Panc1 (cell line): ENCODE results near the gene SECTM1. TPM values are rescaled to one million over a fixed set of nuclear protein-coding genes. Genes with fewer than 3 reads are reported as not detected.

Experiments used
- ATAC-seq: fragments of 200-7000 bp; cut with Tn5 transposase; 2 replicates; pipeline ENCODE4 v1.9.1; 2020; ENCODE audit warnings: mild to moderate bottlenecking, moderate library complexity
- BruUV-seq: library from RNA; stranded (reverse); fragments of 400-500 nt; replicated peaks from 2 replicates; lab custom pipeline; 2021; lab: Mats Ljungman, UMichigan
- CTCF ChIA-PET: fragments of 300-600 bp; sonication (Branson Sonifier 250); formaldehyde crosslinking; loops from one replicate; lab custom pipeline; 2022; ENCODE audit warnings: antibody characterized with exemption; lab: Charles Lee
- POLR2A ChIA-PET: fragments of 300-600 bp; sonication (Branson Sonifier 250); formaldehyde crosslinking; loops from one replicate; lab custom pipeline; 2022; ENCODE audit warnings: antibody characterized with exemption; lab: Charles Lee
- DNase-seq: peaks from one replicate; pipeline ENCODE4 v3.0.0-alpha.2; 2010; ENCODE audit warnings: low read depth, low spot score
- H3K27ac ChIP-seq: 2 replicates; pipeline ENCODE4 v1.5.1; 2011; ENCODE audit warnings: mild to moderate bottlenecking, low read length, inconsistent platforms
- H3K27me3 ChIP-seq: fragments of 200-500 bp; sonication (Bioruptor generic); 2 replicates; pipeline ENCODE4 v1.6.0; 2014; ENCODE audit warnings: low read length, inconsistent platforms; ENCODE audit not compliant: control insufficient read depth, insufficient read depth
- H3K36me3 ChIP-seq: fragments of 200-500 bp; sonication (Bioruptor generic); 2 replicates; pipeline ENCODE4 v1.5.1; 2014; ENCODE audit warnings: inconsistent platforms, mild to moderate bottlenecking, low read length, moderate library complexity; ENCODE audit not compliant: control insufficient read depth, insufficient read depth
- H3K4me1 ChIP-seq: 2 replicates; pipeline ENCODE4 v1.5.1; 2011; ENCODE audit warnings: inconsistent platforms, mild to moderate bottlenecking, low read length, moderate library complexity; ENCODE audit not compliant: control insufficient read depth, insufficient read depth
- H3K4me3 ChIP-seq, 2 experiments: 2 replicates each; pipeline ENCODE4 v1.5.1; 2011 to 2012; ENCODE audit warnings: low read depth in 2 of 2, low read length in 2 of 2, mild to moderate bottlenecking in 2 of 2, inconsistent platforms in 1 of 2, moderate library complexity in 1 of 2
- H3K9me3 ChIP-seq: fragments of 200-500 bp; sonication (Bioruptor generic); 2 replicates; pipeline ENCODE4 v1.5.1; 2014; ENCODE audit warnings: low read depth, mild to moderate bottlenecking, inconsistent platforms, low read length, moderate library complexity; ENCODE audit not compliant: control insufficient read depth, insufficient read depth
- POLR2AphosphoS5 ChIP-seq: IDR thresholded peaks from 2 replicates; pipeline ENCODE4 v1.6.1; 2012; ENCODE audit warnings: mild to moderate bottlenecking, low read depth, low read length, moderate library complexity
- SIN3A ChIP-seq: IDR thresholded peaks from 2 replicates; pipeline ENCODE4 v1.6.1; 2012; ENCODE audit warnings: low read depth, mild to moderate bottlenecking, low read length, moderate library complexity, borderline replicate concordance; ENCODE audit not compliant: insufficient read depth
- TCF7L2 ChIP-seq: IDR thresholded peaks from 2 replicates; pipeline ENCODE4 v1.6.1; 2011; ENCODE audit warnings: mild to moderate bottlenecking, low read depth, low read length, inconsistent platforms
- in situ Hi-C: cut with HindIII; loops from 2 replicates; pipeline ENCODE4 v1.10.0; 2016; ENCODE audit warnings: low sequenced_read_pairs, low pct_unique_long_range_greater_than_20kb
- intact Hi-C: fragments of 100-400 bp; cut with micrococcal nuclease; formaldehyde crosslinking; loops from one replicate; pipeline ENCODE4 v1.10.0; 2022; ENCODE audit not compliant: unreplicated experiment
- total RNA-seq: library from RNA; stranded (reverse); gene quantifications from one replicate; pipeline ENCODE4 v1.2.1, GENCODE V29; 2021; ENCODE audit not compliant: unreplicated experiment
- TF ChIP-seq, protein P1 (sequence below), 2 experiments: IDR thresholded peaks; 2 replicates each; pipeline ENCODE4 v1.6.1; 2011 to 2012; ENCODE audit warnings: low read depth in 2 of 2, control low read depth in 1 of 2, low read length in 1 of 2, mild to moderate bottlenecking in 1 of 2, moderate library complexity in 1 of 2; ENCODE audit not compliant: insufficient read depth in 1 of 2
- TF ChIP-seq, protein P2 (sequence below): fragments of 450-650 bp; IDR thresholded peaks from 2 replicates; pipeline ENCODE4 v1.5.1; 2017; ENCODE audit warnings: mild to moderate bottlenecking

SECTM1 gene
- total RNA-seq, 1 experiment from 2014 or later, result 5.4 TPM

DNA sequence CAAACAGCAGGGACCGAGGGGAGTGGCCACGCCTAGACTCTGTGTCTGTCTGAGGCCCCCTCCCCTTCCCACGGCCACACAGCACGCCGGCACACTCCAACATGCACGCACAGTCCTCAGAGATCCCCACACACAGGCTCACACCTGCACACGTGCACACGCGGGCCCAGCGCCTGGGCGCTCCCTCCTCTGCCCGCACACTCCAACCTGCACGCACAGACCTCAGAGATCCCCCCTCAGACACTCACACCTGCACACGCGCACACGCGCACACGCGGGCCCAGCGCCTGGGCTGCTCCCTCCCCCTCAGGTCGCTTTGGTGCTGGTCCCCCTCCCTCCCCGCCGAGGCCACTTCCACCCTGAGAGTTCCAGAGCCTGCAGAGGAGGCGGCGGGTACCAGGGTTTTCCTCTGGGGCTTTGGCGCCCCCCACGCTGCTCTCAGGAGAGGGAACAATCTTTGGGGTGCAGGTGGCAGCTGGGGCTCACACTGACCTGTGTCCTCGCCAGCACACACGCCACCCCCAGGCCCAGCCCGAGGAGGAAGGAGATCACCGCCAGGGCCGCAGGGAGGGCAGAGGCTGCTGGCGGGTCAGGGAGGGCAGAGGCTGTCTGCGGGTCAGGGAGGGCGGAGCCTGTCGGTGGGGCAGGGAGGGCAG, 17.7 kb downstream of the SECTM1 start:
- H3K9me3 ChIP-seq, result no peaks in the 10 kb centered on the region
- no peak for DNase-seq
- no peaks in the 10 kb centered on the region for H3K27me3 ChIP-seq
- TF ChIP-seq TCF7L2, result no peak
- TF ChIP-seq, protein P1, sequence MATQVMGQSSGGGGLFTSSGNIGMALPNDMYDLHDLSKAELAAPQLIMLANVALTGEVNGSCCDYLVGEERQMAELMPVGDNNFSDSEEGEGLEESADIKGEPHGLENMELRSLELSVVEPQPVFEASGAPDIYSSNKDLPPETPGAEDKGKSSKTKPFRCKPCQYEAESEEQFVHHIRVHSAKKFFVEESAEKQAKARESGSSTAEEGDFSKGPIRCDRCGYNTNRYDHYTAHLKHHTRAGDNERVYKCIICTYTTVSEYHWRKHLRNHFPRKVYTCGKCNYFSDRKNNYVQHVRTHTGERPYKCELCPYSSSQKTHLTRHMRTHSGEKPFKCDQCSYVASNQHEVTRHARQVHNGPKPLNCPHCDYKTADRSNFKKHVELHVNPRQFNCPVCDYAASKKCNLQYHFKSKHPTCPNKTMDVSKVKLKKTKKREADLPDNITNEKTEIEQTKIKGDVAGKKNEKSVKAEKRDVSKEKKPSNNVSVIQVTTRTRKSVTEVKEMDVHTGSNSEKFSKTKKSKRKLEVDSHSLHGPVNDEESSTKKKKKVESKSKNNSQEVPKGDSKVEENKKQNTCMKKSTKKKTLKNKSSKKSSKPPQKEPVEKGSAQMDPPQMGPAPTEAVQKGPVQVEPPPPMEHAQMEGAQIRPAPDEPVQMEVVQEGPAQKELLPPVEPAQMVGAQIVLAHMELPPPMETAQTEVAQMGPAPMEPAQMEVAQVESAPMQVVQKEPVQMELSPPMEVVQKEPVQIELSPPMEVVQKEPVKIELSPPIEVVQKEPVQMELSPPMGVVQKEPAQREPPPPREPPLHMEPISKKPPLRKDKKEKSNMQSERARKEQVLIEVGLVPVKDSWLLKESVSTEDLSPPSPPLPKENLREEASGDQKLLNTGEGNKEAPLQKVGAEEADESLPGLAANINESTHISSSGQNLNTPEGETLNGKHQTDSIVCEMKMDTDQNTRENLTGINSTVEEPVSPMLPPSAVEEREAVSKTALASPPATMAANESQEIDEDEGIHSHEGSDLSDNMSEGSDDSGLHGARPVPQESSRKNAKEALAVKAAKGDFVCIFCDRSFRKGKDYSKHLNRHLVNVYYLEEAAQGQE (IDR thresholded peaks at IDR 0.05; ENCODE audit: insufficient read depth in 1 of 2, low read depth in 2 of 2, low read length in 1 of 2), result no peak
- TF ChIP-seq SIN3A, result no peak
- TF ChIP-seq POLR2AphosphoS5, result no peak
- TF ChIP-seq, protein P2, sequence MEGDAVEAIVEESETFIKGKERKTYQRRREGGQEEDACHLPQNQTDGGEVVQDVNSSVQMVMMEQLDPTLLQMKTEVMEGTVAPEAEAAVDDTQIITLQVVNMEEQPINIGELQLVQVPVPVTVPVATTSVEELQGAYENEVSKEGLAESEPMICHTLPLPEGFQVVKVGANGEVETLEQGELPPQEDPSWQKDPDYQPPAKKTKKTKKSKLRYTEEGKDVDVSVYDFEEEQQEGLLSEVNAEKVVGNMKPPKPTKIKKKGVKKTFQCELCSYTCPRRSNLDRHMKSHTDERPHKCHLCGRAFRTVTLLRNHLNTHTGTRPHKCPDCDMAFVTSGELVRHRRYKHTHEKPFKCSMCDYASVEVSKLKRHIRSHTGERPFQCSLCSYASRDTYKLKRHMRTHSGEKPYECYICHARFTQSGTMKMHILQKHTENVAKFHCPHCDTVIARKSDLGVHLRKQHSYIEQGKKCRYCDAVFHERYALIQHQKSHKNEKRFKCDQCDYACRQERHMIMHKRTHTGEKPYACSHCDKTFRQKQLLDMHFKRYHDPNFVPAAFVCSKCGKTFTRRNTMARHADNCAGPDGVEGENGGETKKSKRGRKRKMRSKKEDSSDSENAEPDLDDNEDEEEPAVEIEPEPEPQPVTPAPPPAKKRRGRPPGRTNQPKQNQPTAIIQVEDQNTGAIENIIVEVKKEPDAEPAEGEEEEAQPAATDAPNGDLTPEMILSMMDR, result no peak
- no peak overlapping the region for H3K27ac ChIP-seq
- in situ Hi-C loops (no loop called here), intact Hi-C loops (no loop called here)
- no peaks in the 10 kb centered on the region; the same call in 1 of the 2 replicates for H3K4me1 ChIP-seq
- POLR2A ChIA-PET, result no interaction called here
- CTCF ChIA-PET, result no interaction called here
- peak; percentile 24; the same call in 1 of the 2 replicates for ATAC-seq
- H3K4me3 ChIP-seq, result no peak overlapping the region
- H3K36me3 ChIP-seq, result no peaks in the 10 kb centered on the region
- BruUV-seq, result no TSS peak

DNA sequence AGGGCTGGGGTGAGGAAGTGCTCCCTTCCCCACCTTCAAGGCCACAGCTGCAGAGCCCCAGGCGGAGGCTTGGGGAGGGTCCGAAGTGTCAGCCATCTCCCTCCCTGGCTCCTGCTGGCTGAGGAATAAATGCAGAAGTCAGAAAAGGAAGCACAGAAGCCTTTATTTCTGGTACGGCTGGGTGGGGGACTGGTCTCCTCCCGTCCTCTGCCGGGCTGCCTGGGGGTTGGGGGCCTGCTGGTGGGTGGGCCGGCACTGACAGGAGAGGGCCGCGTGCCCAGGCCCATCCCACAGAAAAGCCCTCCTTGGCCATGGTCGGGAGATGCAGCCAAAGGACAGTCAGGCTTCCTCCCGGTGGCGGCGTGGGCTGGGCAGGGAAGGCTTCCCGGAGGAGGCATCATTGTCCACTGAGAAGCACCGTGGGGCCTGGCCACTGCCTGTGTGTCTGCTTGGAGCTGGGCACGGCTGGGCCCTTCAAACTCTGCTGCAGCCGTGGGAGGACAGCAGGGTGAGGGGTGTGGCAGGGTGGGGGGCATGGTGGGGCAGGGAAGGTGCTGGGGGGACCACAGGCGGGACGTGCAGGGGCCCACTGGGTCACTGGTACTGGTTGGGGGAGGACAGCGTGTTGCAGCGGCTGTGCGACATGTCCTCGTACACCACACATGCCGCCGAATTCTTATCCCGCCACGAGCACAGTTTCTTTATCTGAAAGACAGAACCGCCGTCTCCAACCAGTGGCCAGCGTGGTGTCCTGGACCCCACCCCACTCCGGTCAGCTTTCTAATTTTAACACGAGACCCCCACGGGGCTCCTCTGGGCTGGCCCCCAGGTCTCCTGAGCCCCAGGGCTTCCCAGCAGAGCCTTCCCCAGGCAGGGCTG, 18.6 kb downstream of the SECTM1 start:
- BruUV-seq, result no TSS peak
- Histone ChIP-seq H3K4me1 (no peaks in the 10 kb centered on the region), H3K4me3 (no peak overlapping the region), H3K27me3 (no peaks in the 10 kb centered on the region), H3K9me3 (no peaks in the 10 kb centered on the region), H3K36me3 (no peaks in the 10 kb centered on the region), H3K27ac (no peak overlapping the region)
- intact Hi-C loops (no loop called here), in situ Hi-C loops (no loop called here)
- no peak for ATAC-seq
- TF ChIP-seq, protein P1 (IDR thresholded peaks at IDR 0.05; ENCODE audit: insufficient read depth in 1 of 2, low read depth in 2 of 2, low read length in 1 of 2), result no peak
- TF ChIP-seq POLR2AphosphoS5 (no peak), TCF7L2 (no peak), SIN3A (no peak)
- TF ChIP-seq, protein P2, result no peak
- DNase-seq, result no peak
- POLR2A ChIA-PET, result no interaction called here
- CTCF ChIA-PET, result no interaction called here
